ENCODE measurements around the gene LYRM1. TPM values are rescaled to one million over a fixed set of nuclear protein-coding genes. Genes with fewer than 3 reads are reported as not detected.

LYRM1 gene
- total RNA-seq, 1 experiment from 2014 or later, result 14.3 TPM

GRCh38 chr16:20902426-20902825, 1.9 kb downstream of the LYRM1 start:
- no TSS peak for BruUV-seq (replicated peaks)
- Histone ChIP-seq H3K9me3 (ENCODE audit: low read depth, low read length, poor library complexity, severe bottlenecking) (no peaks in the 10 kb centered on the region), H3K27ac (ENCODE audit: low read depth, low read length, poor library complexity, severe bottlenecking) (no peak overlapping the region), H3K36me3 (ENCODE audit: insufficient read depth, low read length, poor library complexity, severe bottlenecking) (no peaks in the 10 kb centered on the region), H3K27me3 (replicated peaks; ENCODE audit: insufficient read depth, low read depth, low read length, poor library complexity) (no peaks in the 10 kb centered on the region), H3K4me1 (ENCODE audit: insufficient read depth, low read length, poor library complexity, severe bottlenecking) (peaks cover 20% of the 10 kb centered on the region), H3K4me3 (ENCODE audit: low read depth, low read length, poor library complexity, severe bottlenecking) (no peak overlapping the region)
- ChIA-PET POLR2A (ENCODE audit: low non-redundant PET) (no interaction called here), CTCF (no interaction called here)
- intact Hi-C loops (cut with micrococcal nuclease; ENCODE audit: unreplicated experiment), result no loop called here
- no peak for TF ChIP-seq EZH2 (IDR thresholded peaks at IDR 0.05; ENCODE audit: borderline replicate concordance, low read depth, low read length, poor library complexity, severe bottlenecking)
- no peak for TF ChIP-seq CTCF (conservative IDR thresholded peaks at IDR 0.05; ENCODE audit: low read depth, low read length)
- no peak for DNase-seq (ENCODE audit: low spot score)

GRCh38 chr16:20903116-20903898, 2.7 kb downstream of the LYRM1 start:
- CTCF ChIA-PET, result no interaction called here
- POLR2A ChIA-PET (ENCODE audit: low non-redundant PET), result no interaction called here
- no peak overlapping the region for H3K4me3 ChIP-seq (ENCODE audit: low read depth, low read length, poor library complexity, severe bottlenecking)
- H3K27me3 ChIP-seq (replicated peaks; ENCODE audit: insufficient read depth, low read depth, low read length, poor library complexity), result no peaks in the 10 kb centered on the region
- intact Hi-C loops (cut with micrococcal nuclease; ENCODE audit: unreplicated experiment), result no loop called here
- TF ChIP-seq EZH2 (IDR thresholded peaks at IDR 0.05; ENCODE audit: borderline replicate concordance, low read depth, low read length, poor library complexity, severe bottlenecking), result no peak
- no peak for TF ChIP-seq CTCF (conservative IDR thresholded peaks at IDR 0.05; ENCODE audit: low read depth, low read length)
- no peaks in the 10 kb centered on the region for H3K9me3 ChIP-seq (ENCODE audit: low read depth, low read length, poor library complexity, severe bottlenecking)
- no TSS peak for BruUV-seq (replicated peaks)
- H3K4me1 ChIP-seq (ENCODE audit: insufficient read depth, low read length, poor library complexity, severe bottlenecking), result peaks cover 17% of the 10 kb centered on the region
- no peak overlapping the region for H3K27ac ChIP-seq (ENCODE audit: low read depth, low read length, poor library complexity, severe bottlenecking)
- no peak for DNase-seq (ENCODE audit: low spot score)
- no peaks in the 10 kb centered on the region for H3K36me3 ChIP-seq (ENCODE audit: insufficient read depth, low read length, poor library complexity, severe bottlenecking)

- POLR2A ChIA-PET (ENCODE audit: low non-redundant PET), result no interaction called here
- H3K36me3 ChIP-seq (ENCODE audit: insufficient read depth, low read length, poor library complexity, severe bottlenecking), result no peaks in the 10 kb centered on the region
- CTCF ChIA-PET, result no interaction called here
- no TSS peak for BruUV-seq (replicated peaks)
- H3K4me3 ChIP-seq (ENCODE audit: low read depth, low read length, poor library complexity, severe bottlenecking), result no peak overlapping the region
- DNase-seq (ENCODE audit: low spot score), result no peak
- no peaks in the 10 kb centered on the region for H3K27me3 ChIP-seq (replicated peaks; ENCODE audit: insufficient read depth, low read depth, low read length, poor library complexity)
- H3K4me1 ChIP-seq (ENCODE audit: insufficient read depth, low read length, poor library complexity, severe bottlenecking), result peaks cover 11% of the 10 kb centered on the region
- no peaks in the 10 kb centered on the region for H3K9me3 ChIP-seq (ENCODE audit: low read depth, low read length, poor library complexity, severe bottlenecking)
- TF ChIP-seq EZH2 (IDR thresholded peaks at IDR 0.05; ENCODE audit: borderline replicate concordance, low read depth, low read length, poor library complexity, severe bottlenecking) (no peak), CTCF (conservative IDR thresholded peaks at IDR 0.05; ENCODE audit: low read depth, low read length) (no peak)
- no peak overlapping the region for H3K27ac ChIP-seq (ENCODE audit: low read depth, low read length, poor library complexity, severe bottlenecking)
- intact Hi-C loops (cut with micrococcal nuclease; ENCODE audit: unreplicated experiment), result no loop called here
These were observed 3.4 kb downstream of the LYRM1 start for GRCh38 chr16:20903899-20904506.
